HG03354 (cell line): ENCODE measurements around the gene XRCC5.
A peak's percentile ranks its signal among the peaks of the same experiment; 100 is the strongest.

Experiments
- ATAC-seq: cut with Tn5 transposase; IDR thresholded peaks from one replicate; pipeline ENCODE4 v1.9.1; 2021; ENCODE audit warnings: mild to moderate bottlenecking; ENCODE audit not compliant: unreplicated experiment, poor library complexity, severe bottlenecking

XRCC5 gene

DNA sequence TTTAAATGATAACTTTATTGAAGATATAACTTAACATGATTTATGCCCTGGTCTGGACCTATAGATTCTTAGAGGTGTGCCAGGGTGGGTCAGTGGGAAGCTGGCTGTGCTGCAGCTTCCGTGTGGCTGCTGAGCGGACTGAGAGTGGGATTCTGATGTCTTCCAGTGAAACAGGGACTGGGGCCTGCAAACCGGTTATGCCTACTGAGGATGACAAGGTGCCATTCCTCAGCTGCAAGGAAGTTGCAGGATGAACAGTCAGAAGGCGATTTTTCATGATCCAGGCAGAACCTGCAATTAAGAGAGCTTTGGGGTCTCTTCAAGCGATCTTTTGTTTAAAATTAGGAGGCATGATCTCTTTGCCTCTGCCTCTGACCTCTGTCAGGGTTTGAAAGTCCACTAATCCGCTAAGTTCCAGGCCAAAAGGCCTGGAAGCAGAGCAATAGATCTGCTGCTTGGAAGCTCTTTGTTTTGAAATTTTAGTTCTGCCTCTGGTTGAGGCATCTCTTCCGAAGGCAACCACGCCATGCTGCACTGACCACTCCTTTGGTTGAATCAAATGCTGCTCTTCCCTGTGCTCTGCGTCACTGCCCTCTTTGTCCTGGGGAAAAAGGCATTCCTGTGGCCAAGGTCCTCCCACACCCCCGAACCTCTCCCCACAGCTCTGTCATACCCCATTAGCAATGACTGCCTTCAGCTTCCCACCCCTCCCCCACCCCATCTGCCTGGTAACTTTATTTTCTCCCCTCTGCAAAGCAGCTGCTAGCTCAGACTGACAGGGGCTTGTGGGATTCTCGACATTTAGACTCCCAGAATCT, 25.5 kb upstream of the XRCC5 start:
- ATAC-seq, result no peak

DNA sequence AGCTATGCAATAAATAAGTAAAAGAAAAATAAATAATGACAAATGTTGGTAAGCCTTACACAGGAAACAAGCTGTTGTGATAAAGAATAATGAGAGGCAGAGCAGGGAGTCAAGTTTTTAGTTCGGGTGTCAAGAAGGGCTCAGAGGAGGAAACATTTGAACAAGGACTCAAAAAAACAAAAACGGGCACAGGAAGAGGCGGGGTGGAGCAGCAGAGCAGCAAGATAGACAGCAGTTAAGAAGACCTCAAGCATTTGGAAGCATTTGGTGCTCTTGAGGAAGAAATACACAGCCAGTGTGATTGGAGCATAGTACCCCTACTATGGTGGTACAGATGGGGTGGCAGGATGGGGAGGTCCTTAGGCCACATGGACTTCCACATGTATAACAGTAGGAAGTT, 24.6 kb upstream of the XRCC5 start:
- no peak for ATAC-seq

DNA sequence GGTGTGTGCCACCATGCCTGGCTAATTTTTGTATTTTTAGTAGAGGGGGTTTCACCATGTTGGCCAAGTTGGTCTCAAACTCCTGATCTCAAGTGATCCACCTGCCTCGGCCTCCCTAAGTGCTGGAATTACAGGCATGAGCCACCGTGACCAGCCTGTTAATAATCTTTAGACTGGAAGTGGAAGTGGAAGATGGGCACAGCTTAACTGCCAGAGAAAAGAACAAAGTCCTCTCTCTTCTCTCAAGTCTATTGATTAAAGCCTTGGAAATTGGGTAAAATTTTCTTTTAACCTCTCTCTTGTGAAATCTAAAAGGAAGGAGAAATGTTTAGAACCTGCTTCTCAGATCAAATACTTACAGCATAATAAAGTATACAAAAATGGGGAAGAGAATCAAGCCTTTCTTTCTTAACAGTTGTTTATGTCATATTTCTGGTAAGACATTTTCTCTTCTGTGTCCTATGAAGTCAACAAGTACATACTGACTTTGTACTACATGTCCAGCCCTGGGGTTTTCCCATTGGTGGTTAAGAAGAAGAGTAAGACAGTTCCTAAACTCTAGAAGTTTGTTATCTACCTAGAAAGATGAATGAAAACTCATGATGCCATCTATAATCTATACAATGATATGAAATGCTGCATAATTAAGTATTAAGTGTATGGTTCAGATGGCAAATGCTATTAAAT, 22.8 kb upstream of the XRCC5 start:
- ATAC-seq, result no peak

DNA sequence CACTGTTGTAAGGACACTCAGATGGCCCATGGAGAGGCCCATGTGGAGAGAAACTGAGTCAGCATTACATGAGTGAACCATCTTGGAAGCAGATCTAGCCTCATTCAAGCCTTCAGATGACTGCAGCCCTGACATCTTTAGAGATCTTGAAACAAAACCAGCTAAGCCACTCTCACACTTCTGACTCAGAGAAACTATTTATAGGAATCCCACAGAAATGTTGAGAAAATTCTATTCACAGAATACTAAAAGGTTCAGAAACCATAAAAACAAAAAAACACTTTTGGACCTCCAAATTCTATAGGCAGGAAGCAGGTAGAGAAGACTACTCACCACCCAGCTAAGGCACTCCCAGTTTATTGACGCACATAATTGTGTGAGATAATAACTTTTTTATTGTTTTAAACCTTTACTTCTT, 18.8 kb upstream of the XRCC5 start:
- no peak for ATAC-seq

DNA sequence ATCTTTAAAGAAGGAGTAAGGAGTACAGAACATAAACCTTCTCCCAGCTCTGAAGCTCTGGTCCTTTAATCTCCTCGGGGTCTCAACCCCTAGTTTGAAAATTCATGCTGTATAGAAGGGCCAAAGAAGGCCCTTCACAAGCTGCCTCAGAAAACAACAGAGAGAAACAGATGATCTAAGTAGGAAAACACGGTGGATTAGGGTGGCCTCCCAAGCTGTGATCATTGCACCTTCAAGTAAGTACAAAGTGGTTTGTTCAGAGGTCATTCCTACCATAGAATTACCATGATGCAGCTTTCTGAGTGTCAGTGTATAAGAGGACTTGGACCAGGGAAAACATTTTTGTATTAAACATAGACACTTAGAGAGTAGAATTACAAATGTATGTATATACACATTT, 16.5 kb upstream of the XRCC5 start:
- ATAC-seq, result no peak

DNA sequence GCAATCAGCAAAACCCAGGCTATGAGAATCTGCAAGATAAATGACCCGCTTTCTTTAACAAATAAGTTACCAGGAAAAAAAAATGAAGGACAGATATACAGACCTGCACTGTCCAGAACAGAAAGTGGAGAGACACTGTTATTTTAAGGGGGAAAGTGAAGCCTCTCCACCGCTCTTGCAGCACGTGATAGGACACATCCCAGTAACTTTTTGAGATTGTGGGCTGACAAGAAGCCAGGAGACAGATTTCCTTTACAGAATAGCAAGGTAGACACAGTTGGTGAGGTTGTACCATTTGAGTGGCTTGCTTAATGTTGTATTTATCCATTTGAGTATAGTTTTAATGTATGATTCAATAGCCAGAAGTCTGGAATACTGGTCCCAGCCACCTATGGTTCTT, 14.4 kb upstream of the XRCC5 start:
- ATAC-seq, result no peak

DNA sequence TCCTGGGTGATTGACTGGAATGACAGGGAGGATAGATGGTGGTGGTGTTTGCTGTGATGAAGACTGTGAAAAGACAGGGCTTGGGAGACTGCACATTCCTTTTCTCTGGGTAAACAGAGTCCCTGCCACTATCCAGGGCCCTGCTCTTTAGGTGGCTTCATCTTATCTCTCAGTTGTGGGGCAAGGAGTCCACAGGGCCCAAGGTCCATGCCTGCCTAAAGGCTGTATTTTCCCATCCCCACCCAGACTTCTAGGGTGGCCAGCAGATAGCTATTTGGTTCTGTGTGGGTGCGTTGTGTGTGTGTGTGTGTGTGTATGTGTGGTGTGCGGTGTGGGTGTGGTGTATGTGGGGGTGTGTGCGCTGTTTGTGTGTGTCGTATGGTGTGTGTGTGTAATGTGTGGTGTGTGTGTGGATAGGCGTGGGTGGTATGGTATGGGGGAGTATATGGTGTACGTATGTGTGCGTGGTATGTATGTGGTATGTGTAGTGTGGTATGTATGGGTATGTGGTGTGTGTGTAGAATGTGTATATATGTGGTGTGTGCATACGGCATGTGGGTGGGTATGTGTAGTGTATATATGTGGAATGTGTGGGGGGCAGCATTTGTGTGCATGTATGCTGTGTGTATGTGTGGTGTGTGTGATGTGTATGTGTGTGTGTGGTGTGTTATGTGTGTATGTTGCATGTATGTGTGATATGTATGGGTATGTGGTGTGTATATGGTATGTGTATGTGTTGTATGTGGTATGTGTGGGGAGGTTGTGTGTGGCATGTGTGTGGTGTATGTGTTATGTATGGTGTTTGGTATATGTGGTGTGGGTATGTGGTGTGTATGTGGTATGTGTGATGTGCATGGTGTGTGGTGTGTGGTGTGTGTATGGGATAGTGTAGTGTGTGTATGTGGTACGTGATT, 10.5 kb upstream of the XRCC5 start:
- no peak for ATAC-seq

DNA sequence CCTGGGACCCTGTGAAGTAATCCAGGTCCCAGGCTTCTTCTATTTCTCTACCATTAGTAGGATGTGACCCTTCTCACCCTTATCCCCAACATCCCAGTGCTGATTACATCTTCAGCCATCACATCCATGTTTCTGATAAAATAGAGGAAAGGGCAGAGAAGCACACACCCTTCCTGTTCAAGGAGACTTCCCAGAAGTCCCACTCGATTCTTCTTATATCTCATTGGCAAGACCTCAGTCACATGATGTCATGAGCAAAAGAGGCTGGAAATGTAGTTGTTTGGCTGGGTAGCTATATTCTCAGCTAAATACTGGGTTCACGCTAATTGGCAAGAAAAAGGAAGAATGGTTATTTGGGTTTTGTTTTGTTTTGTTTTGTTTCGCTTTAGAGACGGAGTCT, 8.0 kb upstream of the XRCC5 start:
- ATAC-seq, result no peak

DNA sequence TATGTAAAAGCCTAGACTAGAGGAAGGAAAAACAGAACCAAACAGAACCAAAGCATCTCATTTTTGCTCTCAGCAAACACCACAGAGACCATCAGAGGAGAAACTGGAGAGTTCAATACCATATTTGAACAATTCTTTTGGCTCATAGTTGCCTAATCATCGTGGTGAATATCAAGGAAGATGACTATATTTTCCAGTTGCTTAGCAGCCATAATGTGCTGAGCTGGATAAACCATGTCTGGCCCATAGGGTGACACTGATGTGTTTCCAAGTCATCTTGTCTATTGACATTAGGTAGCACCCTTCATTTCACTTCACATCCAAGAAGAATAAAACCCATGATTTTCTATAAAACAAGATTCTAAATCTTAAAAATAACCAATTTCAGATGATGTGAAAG, 5.9 kb upstream of the XRCC5 start:
- ATAC-seq, result no peak

DNA sequence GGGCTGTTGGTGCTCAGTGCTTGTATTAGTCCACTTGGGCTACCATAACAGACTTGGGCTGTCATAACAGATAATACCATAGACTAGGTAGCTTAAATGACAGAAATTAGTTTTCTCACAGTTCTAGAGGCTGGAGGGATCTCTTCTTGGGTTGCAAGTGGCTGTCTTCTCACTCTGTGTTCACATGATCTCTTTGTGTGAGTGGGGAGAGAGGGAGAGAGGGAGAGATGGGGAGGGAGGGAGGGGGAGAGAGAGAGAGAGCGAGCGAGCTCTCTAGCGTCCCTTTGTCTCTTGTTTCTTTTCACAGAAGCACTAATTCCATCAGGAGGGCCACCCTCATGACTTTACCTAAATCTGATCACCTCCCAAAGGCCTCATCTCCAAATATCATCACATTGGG, 4.5 kb upstream of the XRCC5 start:
- no peak for ATAC-seq

DNA sequence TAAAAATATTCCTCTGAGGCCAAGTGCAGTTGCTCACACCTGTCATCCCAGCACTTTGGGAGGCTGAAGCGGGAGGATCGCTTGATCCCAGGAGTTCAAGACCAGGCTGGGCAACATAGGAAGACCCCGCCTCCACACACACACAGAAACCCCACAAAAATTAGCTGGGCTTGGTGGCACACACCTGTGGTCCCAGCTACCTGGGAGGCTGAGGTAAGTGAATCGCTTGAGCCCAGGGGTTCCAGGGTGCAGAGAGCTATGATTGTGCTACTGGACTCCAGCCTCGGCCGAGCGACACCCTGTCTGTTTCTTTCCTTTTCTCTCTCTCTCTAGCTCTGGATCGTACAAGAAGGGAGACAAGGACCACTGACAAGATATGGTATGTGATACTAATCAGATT, 1.8 kb upstream of the XRCC5 start:
- no peak for ATAC-seq

DNA sequence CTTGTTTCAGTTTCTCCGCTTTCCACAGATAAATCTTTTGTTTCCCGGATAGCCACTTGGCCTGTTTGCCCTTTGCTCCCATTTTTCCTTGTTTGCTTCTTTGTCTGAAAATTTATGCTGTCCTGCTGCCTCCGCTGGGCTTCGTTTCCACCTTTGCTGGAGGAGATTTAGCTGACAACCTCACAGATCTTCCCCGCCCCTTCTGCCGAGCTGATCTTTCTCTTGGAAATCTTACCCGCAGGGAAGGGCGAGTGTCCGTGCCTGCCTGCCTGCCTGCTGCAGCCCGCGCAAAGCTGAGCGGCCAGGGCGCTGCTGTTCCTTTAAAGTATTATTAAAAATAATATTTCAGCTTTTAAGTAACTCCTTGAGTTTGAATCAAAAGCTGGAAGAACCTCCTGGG, 1.4 kb upstream of the XRCC5 start:
- no peak for ATAC-seq

DNA sequence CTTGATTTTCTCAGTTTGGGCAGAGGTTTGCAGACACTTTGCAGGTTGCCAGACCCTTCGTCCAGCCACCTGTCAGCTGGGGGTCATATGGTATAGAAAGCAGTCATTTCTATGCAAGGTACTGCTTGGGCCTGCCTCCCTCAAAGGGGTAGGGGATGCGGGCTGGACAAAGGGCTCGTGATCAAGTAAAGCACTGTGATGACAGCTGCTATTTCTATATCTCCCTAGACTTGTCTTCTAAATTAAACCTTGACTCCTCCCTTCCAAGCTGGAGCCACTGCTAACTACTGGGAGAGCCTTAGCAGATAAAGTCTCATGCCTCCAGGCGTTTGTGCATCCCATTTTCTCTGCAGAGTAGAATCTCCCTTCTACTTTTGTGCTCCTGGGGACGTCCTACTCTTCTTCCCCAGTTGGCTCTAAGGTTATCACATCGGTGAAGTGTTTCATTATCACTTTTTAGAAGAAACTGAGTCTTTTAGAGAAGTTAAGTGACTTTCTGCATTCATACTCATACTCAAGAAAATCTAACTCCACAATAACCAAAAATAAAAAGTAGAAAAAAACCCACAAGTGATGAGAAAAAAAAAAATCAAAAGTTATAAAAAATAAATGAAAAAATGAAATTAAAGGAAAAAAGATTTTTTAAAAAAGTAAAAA, 710 bp upstream of the XRCC5 start:
- ATAC-seq, result no peak

DNA sequence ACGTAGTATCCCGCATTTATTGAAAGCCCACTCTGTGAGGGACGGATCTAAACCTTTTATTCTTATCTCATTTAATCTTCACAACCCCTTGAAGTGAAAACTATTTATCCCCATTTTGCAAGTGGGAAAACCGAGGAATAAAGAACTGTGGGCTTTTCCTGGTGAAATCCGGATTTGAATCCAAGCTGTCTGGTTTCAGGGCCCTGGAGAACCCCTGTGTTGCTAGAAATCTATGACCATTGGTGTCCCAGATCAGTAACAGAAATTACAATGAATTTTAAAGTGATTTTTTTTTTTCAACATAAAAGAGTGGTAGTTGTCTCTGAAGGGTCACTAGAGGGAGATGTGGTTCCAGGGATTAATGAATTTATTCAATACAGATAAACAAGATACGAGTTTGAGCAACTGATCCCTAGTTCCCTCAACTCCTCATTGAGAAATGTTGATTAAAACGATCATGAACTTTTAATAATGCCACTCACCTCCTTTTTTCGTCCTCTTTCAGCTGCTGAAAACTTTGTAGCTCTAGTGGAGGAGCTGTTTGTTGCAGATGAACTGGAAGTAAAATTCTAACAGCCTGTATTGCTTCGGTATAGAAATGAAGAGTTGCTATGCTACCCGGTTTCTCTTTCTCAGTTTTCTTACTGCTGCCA, 940 bp downstream of the XRCC5 start:
- peak; percentile 28 for ATAC-seq

DNA sequence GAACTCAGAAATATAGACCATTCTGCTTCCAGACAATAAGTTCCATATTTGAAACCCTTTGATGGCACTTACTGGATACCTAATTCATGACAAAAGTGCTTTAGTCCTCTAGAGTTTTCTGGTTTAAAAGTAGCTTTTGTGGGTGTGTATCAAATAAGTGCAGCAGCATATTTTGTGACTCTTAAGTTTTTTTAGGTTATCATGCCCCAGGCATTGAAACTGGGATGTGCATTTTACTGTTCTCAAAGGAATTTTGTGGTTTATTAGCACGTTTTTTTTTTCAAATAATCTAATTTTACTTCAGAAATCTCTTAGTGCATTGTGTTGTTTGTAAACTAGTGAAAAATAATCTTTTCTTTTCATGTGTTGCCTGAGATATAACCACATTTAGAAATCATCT, 1.5 kb downstream of the XRCC5 start:
- no peak for ATAC-seq

DNA sequence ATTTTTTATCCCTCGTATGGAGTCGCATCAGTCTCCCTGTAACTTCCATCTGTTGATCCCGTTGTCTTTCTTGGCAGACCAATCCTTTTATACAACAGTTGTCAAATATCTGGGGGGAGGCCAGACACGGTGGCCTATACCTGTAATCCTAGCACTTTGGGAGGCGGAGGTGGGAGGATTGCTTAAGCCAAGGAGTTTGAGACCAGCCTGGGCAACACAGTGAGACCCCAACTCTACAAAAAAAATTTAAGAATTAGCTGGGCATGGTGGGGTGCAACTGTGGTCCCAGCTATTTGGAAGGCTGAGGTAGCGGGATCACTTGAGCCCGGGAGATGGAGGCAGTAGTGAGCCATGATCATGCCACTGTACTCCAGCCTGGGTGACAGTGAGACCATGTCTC, 2.0 kb downstream of the XRCC5 start:
- ATAC-seq, result no peak

DNA sequence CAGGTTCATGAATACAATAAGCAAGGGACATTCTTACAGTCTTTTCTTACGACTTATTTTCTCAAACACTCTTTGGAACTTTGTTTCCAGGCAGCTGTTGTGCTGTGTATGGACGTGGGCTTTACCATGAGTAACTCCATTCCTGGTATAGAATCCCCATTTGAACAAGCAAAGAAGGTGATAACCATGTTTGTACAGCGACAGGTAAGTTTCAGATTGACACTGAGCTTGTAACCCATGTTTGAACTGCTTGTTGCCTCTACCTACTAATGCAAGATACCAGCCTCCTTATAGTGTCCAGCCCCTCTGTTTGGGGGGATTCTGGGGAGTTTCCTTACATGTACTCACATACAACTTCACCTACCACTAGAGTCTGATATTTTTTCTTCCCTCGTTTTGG, 3.8 kb downstream of the XRCC5 start:
- no peak for ATAC-seq

DNA sequence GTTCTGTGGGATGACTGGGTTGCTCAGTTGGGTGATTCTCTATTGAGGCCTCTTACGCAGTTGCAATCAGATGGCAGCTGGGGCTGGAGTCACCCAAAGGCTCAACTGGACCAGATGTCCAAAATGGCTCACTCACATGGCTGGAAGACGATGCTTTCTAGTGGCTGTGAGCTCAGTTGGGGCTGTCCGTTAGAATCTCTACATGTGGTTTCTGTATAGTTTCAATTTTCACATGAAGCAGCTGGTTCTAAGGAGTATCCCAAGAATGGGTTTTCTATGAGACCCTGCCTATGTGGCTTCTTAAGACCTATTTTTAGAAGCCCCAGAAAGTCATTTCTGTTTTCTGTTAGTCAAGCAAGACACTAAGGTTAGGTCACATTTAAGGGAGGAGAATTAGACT, 4.4 kb downstream of the XRCC5 start:
- peak; percentile 72 for ATAC-seq

DNA sequence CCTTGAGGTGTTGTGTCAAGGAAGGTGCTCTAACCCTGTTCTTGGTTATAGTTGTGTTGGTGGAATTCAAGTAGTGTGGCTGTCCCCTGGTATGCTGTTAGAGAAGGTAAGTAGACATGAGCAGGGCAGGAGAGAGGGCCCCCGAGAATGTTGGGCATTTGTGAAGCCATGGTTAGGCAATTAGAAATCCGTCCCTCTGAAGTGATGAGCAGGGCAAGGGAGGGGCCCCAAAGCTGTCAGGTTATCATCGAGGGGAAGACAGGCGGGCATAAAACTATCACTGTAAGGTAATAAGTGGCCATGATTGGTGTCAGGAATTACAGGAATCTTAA, 5.2 kb downstream of the XRCC5 start:
- peak; percentile 1 for ATAC-seq
